ENCODE data around the gene DKKL1. TPM values are rescaled to one million over a fixed set of nuclear protein-coding genes. Genes with fewer than 3 reads are reported as not detected.

Gene DKKL1
- total and polyA plus RNA-seq, 7 donors, result 0.17 to 3.6 (median 1.9) TPM; not detected in 3

DNA sequence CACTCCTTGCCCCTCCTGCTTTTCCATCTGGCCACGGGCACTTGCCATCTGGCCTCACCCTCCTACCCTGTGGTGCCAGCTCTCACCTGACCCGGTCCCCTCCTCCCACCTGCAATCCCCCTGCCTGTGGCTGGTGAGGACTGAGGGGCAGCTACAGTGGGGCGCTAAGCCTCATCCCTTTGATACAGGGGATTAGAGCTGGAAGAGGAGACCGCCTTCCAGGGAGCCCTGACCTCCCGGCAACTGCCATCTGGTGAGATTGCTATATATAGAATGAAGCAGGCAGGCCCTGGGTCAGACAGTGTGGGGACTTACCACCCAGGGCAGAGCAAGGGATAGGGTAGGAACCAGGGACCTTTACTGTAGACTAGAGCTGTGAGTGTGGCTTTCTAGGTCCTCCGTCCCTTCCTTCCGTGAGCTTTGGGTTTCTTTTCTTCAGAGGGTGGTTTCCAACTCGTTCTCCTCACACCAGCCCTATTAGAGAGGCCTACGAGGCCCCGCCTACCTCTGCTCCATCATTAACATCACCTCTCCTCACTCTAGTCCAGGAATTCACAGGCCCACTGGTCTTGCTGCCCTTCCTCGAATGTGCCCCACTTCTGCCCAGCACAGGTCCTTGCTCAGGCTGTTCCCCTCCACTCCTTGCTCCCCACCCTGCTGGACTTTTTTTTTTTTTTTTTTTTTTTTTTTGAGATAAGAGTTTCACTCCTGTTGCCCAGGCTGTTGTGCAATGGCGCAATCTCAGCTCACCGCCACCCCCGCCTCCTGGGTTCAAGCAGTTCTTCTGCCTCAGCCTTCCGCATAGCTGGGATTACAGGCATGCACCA, 32.1 kb downstream of the DKKL1 start:
- TF ChIP-seq CTCF (IDR thresholded peaks at IDR 0.05), result no peak
- no peak for DNase-seq
- Histone ChIP-seq H3K27me3 (peaks cover 6 to 36% (median 14%) of the 10 kb centered on the region in 3 donors), H3K36me3 (no peaks in the 10 kb centered on the region), H3K27ac (no peak overlapping the region), H3K4me3 (no peak overlapping the region), H3K9me3 (no peaks in the 10 kb centered on the region), H3K4me1 (no peaks in the 10 kb centered on the region)
- intact Hi-C loops (cut with DNase I), result no loop called here
- WGBS, 2 donors, result 68 to 77% methylated on average over 15 of the region's 15 CpGs

GRCh38 chr19:49396738-49397505, 33.2 kb downstream of the DKKL1 start:
- Histone ChIP-seq H3K9me3 (no peaks in the 10 kb centered on the region), H3K27me3 (peaks cover 6 to 36% (median 14%) of the 10 kb centered on the region in 3 donors), H3K27ac (no peak overlapping the region), H3K4me1 (no peaks in the 10 kb centered on the region), H3K36me3 (no peaks in the 10 kb centered on the region), H3K4me3 (no peak overlapping the region)
- TF ChIP-seq EP300 (IDR thresholded peaks at IDR 0.05) (no peak), CTCF (IDR thresholded peaks at IDR 0.05) (no peak), POLR2A (IDR thresholded peaks at IDR 0.05) (no peak), POLR2AphosphoS5 (IDR thresholded peaks at IDR 0.05) (no peak)
- intact Hi-C loops (cut with DNase I), result no loop called here
- no peak for DNase-seq
- WGBS, 2 donors, result 76 to 81% methylated on average over 8 of the region's 8 CpGs

GRCh38 chr19:49398001-49398615, 34.4 kb downstream of the DKKL1 start:
- Histone ChIP-seq H3K27me3 (peaks cover 6 to 29% (median 14%) of the 10 kb centered on the region in 3 donors), H3K9me3 (no peaks in the 10 kb centered on the region), H3K4me1 (no peaks in the 10 kb centered on the region), H3K36me3 (no peaks in the 10 kb centered on the region), H3K27ac (no peak overlapping the region), H3K4me3 (no peak overlapping the region)
- TF ChIP-seq POLR2A (IDR thresholded peaks at IDR 0.05), result no peak
- TF ChIP-seq POLR2AphosphoS5 (IDR thresholded peaks at IDR 0.05), result no peak
- TF ChIP-seq CTCF (IDR thresholded peaks at IDR 0.05), result no peak
- TF ChIP-seq EP300 (IDR thresholded peaks at IDR 0.05), result no peak
- 66 to 72% methylated on average over 11 of the region's 11 CpGs for WGBS, 2 donors
- DNase-seq, result no peak
- intact Hi-C loops (cut with DNase I), result no loop called here

GRCh38 chr19:49398931-49399330, 35.3 kb downstream of the DKKL1 start:
- H3K27me3 ChIP-seq, result peaks cover 6 to 26% (median 12%) of the 10 kb centered on the region in 3 donors
- intact Hi-C loops (cut with DNase I), result no loop called here

More at GRCh38 chr19:49398931-49399330, 35.3 kb downstream of the DKKL1 start:
- H3K4me1 ChIP-seq, result no peaks in the 10 kb centered on the region
- no peak for DNase-seq
- WGBS, 2 donors, result 83 to 89% methylated on average over 6 of the region's 6 CpGs
- H3K9me3 ChIP-seq, result no peaks in the 10 kb centered on the region
- no peaks in the 10 kb centered on the region for H3K36me3 ChIP-seq
- no peak overlapping the region for H3K4me3 ChIP-seq
- no peak for TF ChIP-seq EP300 (IDR thresholded peaks at IDR 0.05)
- TF ChIP-seq CTCF (IDR thresholded peaks at IDR 0.05), result no peak
- H3K27ac ChIP-seq, result no peak overlapping the region
